Natural killer cell treated with Interleukin-12 subunit alpha and Interleukin-12 subunit beta and Interleukin-15 and Interleukin-18, amount 100 ng/mL, for 72 hours (primary cell): ENCODE measurements around the gene FXYD3. TPM values are rescaled to one million over a fixed set of nuclear protein-coding genes. Genes with fewer than 3 reads are reported as not detected.
A peak's percentile ranks its signal among the peaks of the same experiment; 100 is the strongest.

Experiments
- ATAC-seq, 2 donors: fragments of 150-1000 bp; cut with Tn5 transposase in 1 of 2; sonication (Bioruptor Pico), chemical (Tn5 transposase) in 1 of 2; 2 replicates each; pipeline ENCODE4 v1.10.0; 2021
- DNase-seq: peaks from one replicate; pipeline ENCODE4 v3.0.0; 2022; ENCODE audit warnings: low spot score
- H3K27ac Mint-ChIP-seq, 2 donors: 1 replicate in 1 of 2; 2 replicates in 1 of 2; pipeline ENCODE4 v1.8.0; 2022; ENCODE audit warnings: mixed read lengths in 2 of 2, mild to moderate bottlenecking in 1 of 2, moderate library complexity in 1 of 2
- H3K27me3 Mint-ChIP-seq, 2 donors: 1 replicate in 1 of 2; 2 replicates in 1 of 2; pipeline ENCODE4 v1.8.0; 2022; ENCODE audit warnings: mixed read lengths in 2 of 2
- H3K36me3 Mint-ChIP-seq: one replicate; pipeline ENCODE4 v1.8.0; 2022; ENCODE audit warnings: mixed read lengths
- H3K4me1 Mint-ChIP-seq, 2 donors: 1 replicate in 1 of 2; 2 replicates in 1 of 2; pipeline ENCODE4 v1.8.0; 2022; ENCODE audit warnings: low read depth in 2 of 2, mixed read lengths in 2 of 2, mild to moderate bottlenecking in 1 of 2
- H3K4me3 Mint-ChIP-seq: one replicate; pipeline ENCODE4 v1.8.0; 2022; ENCODE audit warnings: mixed read lengths
- H3K9me3 Mint-ChIP-seq: 2 replicates; pipeline ENCODE4 v1.8.0; 2022; ENCODE audit warnings: mixed read lengths
- total RNA-seq, 2 donors: library from RNA; stranded (reverse); gene quantifications; one replicate each; pipeline ENCODE4 v1.2.3, GENCODE V29; 2022

The FXYD3 gene
- total RNA-seq, 2 donors from 2014 or later: not detected

DNA sequence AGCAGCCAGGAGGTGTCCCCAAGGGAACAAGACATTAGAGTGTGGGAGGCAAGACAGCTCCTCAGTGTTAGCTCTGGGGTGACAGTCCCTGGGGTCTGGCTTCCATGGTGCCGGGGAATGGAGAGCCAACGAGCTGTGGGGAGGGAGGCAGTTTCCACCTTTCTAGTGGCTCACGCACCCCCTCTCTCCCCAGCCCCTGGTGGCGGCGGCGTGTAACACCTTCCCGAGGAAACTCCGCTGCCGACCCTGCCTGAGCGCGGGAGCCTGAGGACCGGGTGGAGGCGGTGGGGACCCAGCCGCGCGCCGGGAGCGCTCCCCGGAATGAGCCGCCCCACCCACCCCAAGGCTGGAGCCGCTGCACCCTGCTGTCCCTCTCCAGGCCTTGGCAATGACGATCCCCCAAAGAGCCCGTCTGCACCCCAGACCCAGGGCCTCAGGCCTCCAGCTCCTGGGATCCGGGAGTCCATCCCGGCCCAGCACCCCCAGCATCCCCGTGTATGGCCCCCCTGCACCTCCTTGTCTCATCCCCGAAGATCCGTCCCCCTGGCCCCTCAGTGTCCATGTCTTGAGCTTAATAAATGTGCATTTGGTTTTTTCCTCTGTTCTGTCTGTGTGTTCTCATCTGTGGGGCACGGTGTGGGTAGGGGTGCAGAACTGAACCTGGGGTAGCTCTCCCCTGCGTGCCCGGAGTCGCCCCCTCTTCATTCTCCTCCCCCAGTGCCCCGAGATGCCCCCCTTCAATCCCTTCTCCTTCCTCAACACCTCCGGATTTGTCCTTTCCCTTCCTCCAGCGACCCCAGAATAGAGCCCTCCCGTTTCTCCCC, 38.3 kb downstream of the FXYD3 start:
- H3K4me1 Mint-ChIP-seq: peaks cover 31 to 41% of the 10 kb centered on the region in 2 donors
- peaks cover 16% of the 10 kb centered on the region for H3K36me3 Mint-ChIP-seq
- DNase-seq (peak; percentile 70), ATAC-seq (peak; percentile 67 to 71)
- H3K4me3 Mint-ChIP-seq: peak overlapping the region; percentile 100
- peaks cover 0 to 7% of the 10 kb centered on the region in 2 donors for H3K27me3 Mint-ChIP-seq
- no peaks in the 10 kb centered on the region for H3K9me3 Mint-ChIP-seq
- peak overlapping the region; percentile 97 to 98 for H3K27ac Mint-ChIP-seq

- DNase-seq (peak; percentile 75), ATAC-seq (peak; percentile 84 to 86)
- Mint-ChIP-seq H3K4me1 (peaks cover 31 to 41% of the 10 kb centered on the region in 2 donors), H3K9me3 (no peaks in the 10 kb centered on the region), H3K36me3 (peaks cover 21% of the 10 kb centered on the region), H3K4me3 (peak within 1 kb of the TSS; percentile 100), H3K27ac (peak within 1 kb of the TSS; percentile 97 to 98), H3K27me3 (peaks cover 0 to 7% of the 10 kb centered on the region in 2 donors)
Observed at GRCh38 chr19:35154525-35155406, 39.1 kb downstream of the FXYD3 start, which contains the start of gene FXYD5. Gene FXYD5, plus strand, starts transcription at chr19:35154735. Its CDS starts 816 bp downstream, at chr19:35155551.

DNA sequence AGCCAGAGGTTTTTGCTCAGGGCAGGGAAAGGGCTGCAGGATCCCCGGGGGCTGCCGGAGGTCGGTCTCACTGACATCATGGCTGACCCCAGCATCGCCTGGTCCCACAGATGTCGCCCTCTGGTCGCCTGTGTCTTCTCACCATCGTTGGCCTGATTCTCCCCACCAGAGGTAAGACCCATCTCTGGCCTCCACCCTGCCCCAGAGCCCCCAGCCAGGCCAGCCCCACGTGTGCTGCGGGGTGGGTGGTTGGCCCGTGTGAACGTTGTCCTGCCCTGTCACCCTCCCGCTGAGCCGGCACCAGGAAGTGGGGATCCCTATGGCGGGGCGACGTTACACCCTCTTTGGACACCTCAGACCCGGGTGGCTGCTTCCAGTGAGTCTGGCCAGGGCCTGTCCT, 39.8 kb downstream of the FXYD3 start:
- DNase-seq (peak; percentile 67), ATAC-seq (peak; percentile 59 to 65)
- peaks cover 23% of the 10 kb centered on the region for H3K36me3 Mint-ChIP-seq
- H3K4me3 Mint-ChIP-seq: peak overlapping the region; percentile 100
- peaks cover 31 to 42% of the 10 kb centered on the region in 2 donors for H3K4me1 Mint-ChIP-seq
- H3K27me3 Mint-ChIP-seq: peaks cover 0 to 7% of the 10 kb centered on the region in 2 donors
- H3K27ac Mint-ChIP-seq: peak overlapping the region; percentile 97 to 98
- H3K9me3 Mint-ChIP-seq: no peaks in the 10 kb centered on the region

DNA sequence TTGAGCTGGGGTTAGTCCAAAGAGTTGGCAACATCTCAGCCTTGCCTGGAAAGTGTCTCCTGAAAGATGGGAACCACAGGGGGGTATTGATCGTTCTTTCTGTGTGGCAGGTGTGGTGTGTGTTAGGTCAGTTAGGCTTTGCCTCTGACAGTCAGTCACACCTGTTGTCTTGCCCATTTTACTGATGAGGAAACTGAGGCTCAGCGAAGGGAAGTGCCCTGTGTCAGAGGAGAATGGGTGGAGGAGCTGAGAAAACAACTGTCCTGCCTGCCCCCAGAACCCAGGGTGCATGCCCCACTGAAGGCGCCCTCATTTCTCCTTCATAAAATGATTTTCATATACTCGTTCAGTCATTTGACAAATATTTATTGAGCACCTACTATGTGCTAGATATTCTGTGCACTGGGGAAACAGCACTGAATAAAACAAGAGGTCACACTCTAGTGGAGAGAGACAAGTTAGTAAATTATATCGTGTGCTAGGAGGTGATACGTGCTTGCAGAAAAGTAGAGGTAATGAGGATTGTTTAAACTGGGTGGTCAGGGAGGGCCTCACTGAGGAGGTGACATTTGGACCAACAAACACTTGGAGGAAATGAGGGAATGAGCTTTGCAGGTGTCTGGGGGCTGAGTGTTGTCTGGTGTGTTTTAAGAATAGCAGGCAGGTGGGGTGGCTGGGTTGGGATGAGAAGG, 40.5 kb downstream of the FXYD3 start:
- H3K4me3 Mint-ChIP-seq: peak overlapping the region; percentile 100
- H3K36me3 Mint-ChIP-seq: peaks cover 29% of the 10 kb centered on the region
- ATAC-seq (no peak), DNase-seq (no peak)
- no peaks in the 10 kb centered on the region for H3K9me3 Mint-ChIP-seq
- peaks cover 31 to 44% of the 10 kb centered on the region in 2 donors for H3K4me1 Mint-ChIP-seq
- peak overlapping the region; percentile 97 to 98 for H3K27ac Mint-ChIP-seq
- peaks cover 0 to 7% of the 10 kb centered on the region in 2 donors for H3K27me3 Mint-ChIP-seq

- Mint-ChIP-seq H3K4me3 (peak overlapping the region; percentile 100), H3K27ac (peak overlapping the region; percentile 97 to 98)
Observed at GRCh38 chr19:35156673-35157014, 41.0 kb downstream of the FXYD3 start.

GRCh38 chr19:35157431-35157830, 41.8 kb downstream of the FXYD3 start:
- no peak for ATAC-seq
- Mint-ChIP-seq H3K27ac (peak overlapping the region in 1 of 2 donors; percentile 38), H3K9me3 (peaks cover 3% of the 10 kb centered on the region), H3K4me3 (no peak overlapping the region), H3K36me3 (peaks cover 42% of the 10 kb centered on the region), H3K4me1 (peaks cover 27 to 49% of the 10 kb centered on the region in 2 donors), H3K27me3 (peaks cover 0 to under 1% of the 10 kb centered on the region in 2 donors)
- no peak for DNase-seq

More at GRCh38 chr19:35156673-35157014, 41.0 kb downstream of the FXYD3 start:
- peaks cover 31 to 48% of the 10 kb centered on the region in 2 donors for H3K4me1 Mint-ChIP-seq
- H3K36me3 Mint-ChIP-seq: peaks cover 34% of the 10 kb centered on the region
- H3K27me3 Mint-ChIP-seq: peaks cover 0 to 7% of the 10 kb centered on the region in 2 donors
- ATAC-seq (no peak), DNase-seq (no peak)
- no peaks in the 10 kb centered on the region for H3K9me3 Mint-ChIP-seq

DNA sequence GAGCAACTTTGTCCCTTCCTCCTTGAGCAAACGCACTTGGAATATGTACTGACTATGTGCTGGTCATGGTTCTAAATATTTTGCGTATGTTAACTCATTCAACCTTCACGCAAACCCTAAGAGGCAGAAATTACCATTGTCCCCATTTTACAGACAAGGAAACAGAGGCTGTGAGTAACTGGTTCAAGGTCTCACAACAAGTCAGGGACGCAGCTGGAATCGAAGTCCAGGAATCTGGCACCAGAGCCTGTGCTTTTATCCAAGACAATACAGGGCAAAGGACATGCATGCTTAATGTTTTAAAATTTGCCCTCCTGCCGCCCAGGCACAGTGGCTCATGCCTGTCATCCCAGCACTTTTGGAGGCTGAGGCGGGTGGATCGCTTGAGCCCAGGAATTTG, 44.0 kb downstream of the FXYD3 start:
- H3K27me3 Mint-ChIP-seq: no peaks in the 10 kb centered on the region
- H3K36me3 Mint-ChIP-seq: peaks cover 51% of the 10 kb centered on the region
- peaks cover 12 to 37% of the 10 kb centered on the region in 2 donors for H3K4me1 Mint-ChIP-seq
- no peak overlapping the region for H3K4me3 Mint-ChIP-seq
- ATAC-seq: no peak
- H3K27ac Mint-ChIP-seq: peak overlapping the region in 1 of 2 donors; percentile 38
- DNase-seq: no peak
- peaks cover 3% of the 10 kb centered on the region for H3K9me3 Mint-ChIP-seq

DNA sequence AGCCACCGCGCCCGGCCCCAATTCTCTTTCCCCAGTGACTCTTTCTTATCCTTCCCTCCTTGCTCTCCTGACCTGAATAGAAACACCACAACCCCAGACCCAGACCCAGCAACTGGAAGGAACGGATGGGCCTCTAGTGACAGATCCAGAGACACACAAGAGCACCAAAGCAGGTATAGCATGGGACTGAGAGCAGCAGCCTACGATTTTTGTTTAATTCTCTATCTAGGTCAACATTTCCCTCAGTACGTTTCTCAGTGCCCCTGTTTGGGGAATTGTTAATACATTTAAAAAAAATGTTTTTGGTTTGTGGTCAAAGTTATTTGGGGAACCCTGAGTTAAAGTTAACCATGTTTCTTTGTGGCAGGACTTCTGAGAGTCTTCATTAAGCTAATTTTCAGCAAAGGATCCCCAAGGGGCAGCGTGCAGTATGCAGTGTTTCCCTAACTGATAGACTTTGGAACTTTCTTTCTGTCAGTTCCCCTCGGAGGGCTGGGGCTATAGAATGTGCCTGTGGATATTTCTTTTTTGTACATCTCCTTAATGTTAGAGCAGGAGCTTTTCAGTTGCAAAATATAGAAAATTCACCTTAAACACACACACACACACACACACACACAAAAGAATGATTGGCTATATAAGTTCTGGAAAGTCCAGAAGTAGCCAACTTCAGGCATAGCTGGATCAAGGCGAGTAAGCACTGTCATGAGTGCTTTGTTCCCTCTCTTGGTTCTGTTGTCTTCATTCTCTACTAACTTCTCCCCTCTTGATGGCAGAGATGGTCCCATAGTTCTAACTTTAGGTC, 45.2 kb downstream of the FXYD3 start:
- H3K4me3 Mint-ChIP-seq: no peak overlapping the region
- peaks cover 60% of the 10 kb centered on the region for H3K36me3 Mint-ChIP-seq
- peaks cover 9 to 29% of the 10 kb centered on the region in 2 donors for H3K4me1 Mint-ChIP-seq
- ATAC-seq (no peak), DNase-seq (no peak)
- H3K27ac Mint-ChIP-seq: no peak overlapping the region
- peaks cover 7% of the 10 kb centered on the region for H3K9me3 Mint-ChIP-seq
- H3K27me3 Mint-ChIP-seq: no peaks in the 10 kb centered on the region

GRCh38 chr19:35161434-35161743, 45.8 kb downstream of the FXYD3 start:
- Mint-ChIP-seq H3K36me3 (peaks cover 60% of the 10 kb centered on the region), H3K27me3 (no peaks in the 10 kb centered on the region), H3K9me3 (peaks cover 8% of the 10 kb centered on the region), H3K4me1 (peaks cover 6 to 24% of the 10 kb centered on the region in 2 donors), H3K27ac (no peak overlapping the region), H3K4me3 (no peak overlapping the region)
- ATAC-seq (no peak), DNase-seq (no peak)

- H3K27ac Mint-ChIP-seq: peak overlapping the region in 1 of 2 donors; percentile 64
- H3K9me3 Mint-ChIP-seq: peaks cover 11% of the 10 kb centered on the region
- no peak overlapping the region for H3K4me3 Mint-ChIP-seq
- peaks cover 7 to 23% of the 10 kb centered on the region in 2 donors for H3K4me1 Mint-ChIP-seq
- ATAC-seq (no peak), DNase-seq (peak; percentile 8)
- H3K36me3 Mint-ChIP-seq: peaks cover 64% of the 10 kb centered on the region
- H3K27me3 Mint-ChIP-seq: no peaks in the 10 kb centered on the region
Observed at GRCh38 chr19:35162471-35163326, 47.1 kb downstream of the FXYD3 start.

DNA sequence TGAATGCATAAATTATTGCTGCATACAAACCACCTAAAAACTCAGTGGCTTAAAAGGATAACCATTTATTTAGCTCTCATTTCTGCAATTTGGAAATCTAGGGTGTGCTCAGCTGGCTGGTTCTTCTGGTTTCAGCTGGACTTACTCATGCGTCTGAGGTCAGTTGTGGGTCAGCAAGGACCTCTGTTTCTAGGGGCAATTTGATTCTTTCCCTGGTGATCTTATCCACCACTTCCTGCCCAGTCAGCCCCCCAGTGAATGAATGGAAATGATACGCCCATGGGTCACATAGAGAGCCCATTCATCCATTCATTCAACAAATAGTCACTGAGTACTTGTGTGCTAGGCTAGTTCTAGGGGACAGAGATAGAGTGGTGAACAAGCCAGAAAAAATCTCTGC, 48.8 kb downstream of the FXYD3 start:
- Mint-ChIP-seq H3K36me3 (peaks cover 51% of the 10 kb centered on the region), H3K9me3 (peaks cover 11% of the 10 kb centered on the region), H3K4me1 (peaks cover 7 to 19% of the 10 kb centered on the region in 2 donors), H3K27ac (peak overlapping the region in 1 of 2 donors; percentile 33), H3K27me3 (no peaks in the 10 kb centered on the region), H3K4me3 (no peak overlapping the region)
- DNase-seq: no peak
- no peak for ATAC-seq
